Activated CD4-positive, alpha-beta T cell treated with anti-CD3 and anti-CD28 coated beads, Interleukin-2, amount 10 ng/mL, durations not matched to agents 7 days and 5 days (primary cell): ENCODE data around the gene ACSBG1. TPM values are rescaled to one million over a fixed set of nuclear protein-coding genes. Genes with fewer than 3 reads are reported as not detected.
A peak's percentile ranks its signal among the peaks of the same experiment; 100 is the strongest.

ENCODE experiments used
- CTCF ChIA-PET: fragments of 350-600 bp; sonication (Branson Sonifier 250); formaldehyde crosslinking; loops from one replicate; lab custom pipeline; 2021; ENCODE audit warnings: antibody characterized with exemption; lab: Charles Lee
- POLR2A ChIA-PET: fragments of 350-600 bp; sonication (Branson Sonifier 250); formaldehyde crosslinking; loops from one replicate; lab custom pipeline; 2021; ENCODE audit warnings: antibody characterized with exemption; lab: Charles Lee
- DNase-seq: peaks from one replicate; pipeline ENCODE4 v3.0.0-alpha.2; 2020
- H3K27ac Mint-ChIP-seq: one replicate; pipeline ENCODE4 v1.8.0; 2021; ENCODE audit warnings: mild to moderate bottlenecking, moderate library complexity, mixed read lengths
- H3K27me3 Mint-ChIP-seq: one replicate; pipeline ENCODE4 v1.8.0; 2021; ENCODE audit warnings: mixed read lengths
- H3K36me3 Mint-ChIP-seq: one replicate; pipeline ENCODE4 v1.8.0; 2021; ENCODE audit warnings: low read depth, mixed read lengths
- H3K4me1 Mint-ChIP-seq: one replicate; pipeline ENCODE4 v1.8.0; 2021; ENCODE audit warnings: mixed read lengths
- H3K4me3 Mint-ChIP-seq: one replicate; pipeline ENCODE4 v1.8.0; 2021; ENCODE audit warnings: mild to moderate bottlenecking, moderate library complexity, mixed read lengths
- H3K9me3 Mint-ChIP-seq: one replicate; pipeline ENCODE4 v1.8.0; 2021; ENCODE audit warnings: mixed read lengths
- total RNA-seq, 2 experiments: library from RNA; stranded (reverse); gene quantifications; one replicate each; pipeline ENCODE4 v1.2.3, GENCODE V29; 2021

Gene ACSBG1
- total RNA-seq, 2 experiments from 2014 or later, result not detected

GRCh38 chr15:78182821-78183220 is 51.5 kb downstream of the ACSBG1 start:
- DNase-seq, result no peak
- Mint-ChIP-seq H3K27me3 (peaks cover 18% of the 10 kb centered on the region), H3K4me1 (no peaks in the 10 kb centered on the region), H3K36me3 (no peaks in the 10 kb centered on the region), H3K4me3 (no peak overlapping the region), H3K9me3 (no peaks in the 10 kb centered on the region), H3K27ac (no peak overlapping the region)
- CTCF ChIA-PET, result interaction anchor here (1.3 kb wide), 1 partner anchor 9 kb away, joined by 4 read pairs; no protein-coding TSS in a partner anchor
- POLR2A ChIA-PET, result no interaction called here

GRCh38 chr15:78182336-78182700 is 52.0 kb downstream of the ACSBG1 start:
- Mint-ChIP-seq H3K27me3 (peaks cover 18% of the 10 kb centered on the region), H3K36me3 (no peaks in the 10 kb centered on the region), H3K4me1 (no peaks in the 10 kb centered on the region), H3K9me3 (no peaks in the 10 kb centered on the region), H3K4me3 (no peak overlapping the region), H3K27ac (no peak overlapping the region)
- ChIA-PET POLR2A (no interaction called here), CTCF (interaction anchor here (0.6 to 1.3 kb wide), 2 partner anchors 8 to 61 kb away, joined by 3 to 4 read pairs; no protein-coding TSS in a partner anchor)
- no peak for DNase-seq

- Mint-ChIP-seq H3K4me3 (no peak overlapping the region), H3K27ac (no peak overlapping the region), H3K36me3 (no peaks in the 10 kb centered on the region), H3K27me3 (peaks cover 4% of the 10 kb centered on the region), H3K4me1 (peaks cover 2% of the 10 kb centered on the region), H3K9me3 (no peaks in the 10 kb centered on the region)
- POLR2A ChIA-PET, result no interaction called here
- DNase-seq, result no peak
- CTCF ChIA-PET, result interaction anchor here (0.9 to 1.6 kb wide), 3 partner anchors 49 to 70 kb away, joined by 3 to 5 read pairs (median 4); partner anchors contain the start of gene CIB2
Measured at GRCh38 chr15:78179906-78180305, 54.5 kb downstream of the ACSBG1 start.

- Mint-ChIP-seq H3K9me3 (no peaks in the 10 kb centered on the region), H3K4me1 (peaks cover 7% of the 10 kb centered on the region), H3K27ac (no peak overlapping the region), H3K27me3 (no peaks in the 10 kb centered on the region), H3K36me3 (peaks cover 2% of the 10 kb centered on the region), H3K4me3 (no peak overlapping the region)
- POLR2A ChIA-PET, result no interaction called here
- no peak for DNase-seq
- CTCF ChIA-PET, result interaction anchor here (1.0 to 1.6 kb wide), 4 partner anchors 37 to 71 kb away, joined by 3 to 5 read pairs (median 4); partner anchors contain the start of gene CIB2
Measured at GRCh38 chr15:78179286-78179840, 55.0 kb downstream of the ACSBG1 start.

- Mint-ChIP-seq H3K27me3 (no peaks in the 10 kb centered on the region), H3K36me3 (peaks cover 9% of the 10 kb centered on the region), H3K9me3 (peaks cover 2% of the 10 kb centered on the region), H3K4me3 (no peak overlapping the region), H3K27ac (no peak overlapping the region), H3K4me1 (peaks cover 20% of the 10 kb centered on the region)
- DNase-seq, result no peak
- CTCF ChIA-PET, result interaction anchor here (0.8 to 1.3 kb wide), 5 partner anchors 12 to 69 kb away, joined by 3 to 4 read pairs (median 3); no protein-coding TSS in a partner anchor
- POLR2A ChIA-PET, result interaction anchor here (0.7 kb wide), 1 partner anchor 23 kb away, joined by 3 read pairs; no protein-coding TSS in a partner anchor
Measured at GRCh38 chr15:78178064-78178463, 56.3 kb downstream of the ACSBG1 start.

GRCh38 chr15:78177447-78177873 is 56.9 kb downstream of the ACSBG1 start:
- peak; percentile 41 for DNase-seq
- Mint-ChIP-seq H3K4me1 (peaks cover 25% of the 10 kb centered on the region), H3K4me3 (no peak overlapping the region), H3K36me3 (peaks cover 15% of the 10 kb centered on the region), H3K9me3 (peaks cover 2% of the 10 kb centered on the region), H3K27ac (no peak overlapping the region), H3K27me3 (no peaks in the 10 kb centered on the region)
- POLR2A ChIA-PET, result no interaction called here
- CTCF ChIA-PET, result interaction anchor here (0.8 to 1.3 kb wide), 3 partner anchors 11 to 69 kb away, joined by 3 to 4 read pairs (median 4); no protein-coding TSS in a partner anchor

GRCh38 chr15:78175330-78175729 is 59.0 kb downstream of the ACSBG1 start:
- H3K27ac Mint-ChIP-seq, result no peak overlapping the region
- H3K9me3 Mint-ChIP-seq, result peaks cover 2% of the 10 kb centered on the region
- H3K36me3 Mint-ChIP-seq, result peaks cover 35% of the 10 kb centered on the region
- no peak for DNase-seq
- POLR2A ChIA-PET, result no interaction called here
- CTCF ChIA-PET, result interaction anchor here (0.5 to 1.6 kb wide), 5 partner anchors 9 to 119 kb away, joined by 3 to 6 read pairs (median 4); no protein-coding TSS in a partner anchor
- no peak overlapping the region for H3K4me3 Mint-ChIP-seq
- peaks cover 39% of the 10 kb centered on the region for H3K4me1 Mint-ChIP-seq
- no peaks in the 10 kb centered on the region for H3K27me3 Mint-ChIP-seq

GRCh38 chr15:78174401-78174800 is 60.0 kb downstream of the ACSBG1 start:
- H3K27me3 Mint-ChIP-seq, result no peaks in the 10 kb centered on the region

GRCh38 chr15:78171864-78172472 is 62.4 kb downstream of the ACSBG1 start:
- Mint-ChIP-seq H3K27me3 (no peaks in the 10 kb centered on the region), H3K9me3 (peaks cover 6% of the 10 kb centered on the region), H3K4me1 (peaks cover 63% of the 10 kb centered on the region), H3K4me3 (no peak overlapping the region), H3K27ac (no peak overlapping the region), H3K36me3 (peaks cover 63% of the 10 kb centered on the region)
- ChIA-PET POLR2A (interaction anchor here (1.0 kb wide), 1 partner anchor 23 kb away, joined by 3 read pairs; the partner anchor contains the start of gene IDH3A), CTCF (interaction anchor here (0.8 to 2.8 kb wide), 6 partner anchors 12 to 94 kb away, joined by 3 to 8 read pairs (median 6); partner anchors contain the start of gene IDH3A)
- DNase-seq, result no peak

More at GRCh38 chr15:78174401-78174800, 60.0 kb downstream of the ACSBG1 start:
- CTCF ChIA-PET, result interaction anchor here (0.9 to 2.8 kb wide), 8 partner anchors 8 to 66 kb away, joined by 3 to 8 read pairs (median 4); no protein-coding TSS in a partner anchor
- peak; percentile 20 for DNase-seq
- no peak overlapping the region for H3K27ac Mint-ChIP-seq
- no peak overlapping the region for H3K4me3 Mint-ChIP-seq
- POLR2A ChIA-PET, result no interaction called here
- peaks cover 2% of the 10 kb centered on the region for H3K9me3 Mint-ChIP-seq
- H3K36me3 Mint-ChIP-seq, result peaks cover 44% of the 10 kb centered on the region
- H3K4me1 Mint-ChIP-seq, result peaks cover 43% of the 10 kb centered on the region

- Mint-ChIP-seq H3K27ac (no peak overlapping the region), H3K36me3 (peaks cover 71% of the 10 kb centered on the region), H3K4me1 (peaks cover 70% of the 10 kb centered on the region), H3K4me3 (no peak overlapping the region), H3K9me3 (peaks cover 6% of the 10 kb centered on the region), H3K27me3 (no peaks in the 10 kb centered on the region)
- no peak for DNase-seq
- ChIA-PET CTCF (interaction anchor here (1.2 to 2.8 kb wide), 3 partner anchors 11 to 94 kb away, joined by 3 to 8 read pairs (median 8); partner anchors contain the start of gene IDH3A), POLR2A (no interaction called here)
Measured at GRCh38 chr15:78170848-78171773, 63.3 kb downstream of the ACSBG1 start.

GRCh38 chr15:78168608-78169007 is 65.8 kb downstream of the ACSBG1 start:
- Mint-ChIP-seq H3K36me3 (peaks cover 84% of the 10 kb centered on the region), H3K27ac (peak overlapping the region; percentile 38), H3K4me1 (peaks cover 57% of the 10 kb centered on the region), H3K9me3 (peaks cover 6% of the 10 kb centered on the region), H3K27me3 (no peaks in the 10 kb centered on the region), H3K4me3 (no peak overlapping the region)
- no peak for DNase-seq
- POLR2A ChIA-PET, result no interaction called here
- CTCF ChIA-PET, result interaction anchor here (0.6 to 0.7 kb wide), 4 partner anchors 37 to 258 kb away, joined by 3 to 4 read pairs (median 3); no protein-coding TSS in a partner anchor
